GM21360 (cell line): Measurements from ENCODE around the gene WDR55.
A peak's percentile ranks its signal among the peaks of the same experiment; 100 is the strongest.
"Not testable (repeated sequence)": the region's sequence is repeated elsewhere in the genome, so short reads cannot be mapped to it uniquely, and the experiment has no call there.

ENCODE experiments used
- ATAC-seq: cut with Tn5 transposase; IDR thresholded peaks from one replicate; pipeline ENCODE4 v1.9.1; 2021; ENCODE audit warnings: mild to moderate bottlenecking, moderate library complexity; ENCODE audit not compliant: unreplicated experiment

The WDR55 gene

DNA sequence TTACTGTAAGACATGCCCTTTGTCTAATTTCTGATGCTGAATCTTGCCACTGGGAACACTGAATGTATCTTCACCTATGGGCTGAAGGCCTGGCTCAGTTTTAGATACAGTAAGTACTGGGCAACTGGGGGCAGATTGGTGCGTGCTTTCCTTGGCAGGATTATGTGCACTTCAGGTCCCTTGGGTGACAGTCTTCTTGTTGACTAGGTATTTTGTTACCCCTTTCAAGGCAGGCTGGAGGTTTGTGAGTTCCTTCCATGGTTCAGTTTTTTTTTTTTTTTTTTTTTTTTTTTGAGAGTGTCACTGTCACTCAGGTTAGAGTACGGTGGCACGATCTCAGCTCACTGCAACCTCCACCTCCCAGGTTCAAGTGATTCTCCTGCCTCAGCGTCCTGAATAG lies 43.1 kb downstream of the WDR55 start:
- no peak for ATAC-seq

DNA sequence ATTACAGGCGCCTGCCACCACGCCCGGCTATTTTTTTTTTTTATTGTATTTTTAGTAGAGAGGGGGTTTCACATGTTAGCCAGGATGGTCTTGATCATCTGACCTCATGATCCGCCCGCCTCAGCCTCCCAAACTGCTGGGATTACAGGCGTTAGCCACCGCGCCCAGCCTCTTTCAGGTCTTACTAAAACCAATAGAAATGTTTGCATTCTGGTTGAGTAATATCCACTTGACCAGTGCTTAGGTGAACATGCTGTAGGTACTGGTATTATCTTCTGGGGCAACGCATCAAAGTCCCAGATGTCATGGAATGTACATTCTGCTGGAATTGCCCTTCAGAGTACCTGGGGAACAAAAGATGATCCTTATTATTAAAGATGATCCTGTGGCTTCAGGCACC lies 44.1 kb downstream of the WDR55 start:
- not testable (repeated sequence) for ATAC-seq

- ATAC-seq: peak; percentile 85
Observed at GRCh38 chr5:140710899-140711552, 46.3 kb downstream of the WDR55 start.

DNA sequence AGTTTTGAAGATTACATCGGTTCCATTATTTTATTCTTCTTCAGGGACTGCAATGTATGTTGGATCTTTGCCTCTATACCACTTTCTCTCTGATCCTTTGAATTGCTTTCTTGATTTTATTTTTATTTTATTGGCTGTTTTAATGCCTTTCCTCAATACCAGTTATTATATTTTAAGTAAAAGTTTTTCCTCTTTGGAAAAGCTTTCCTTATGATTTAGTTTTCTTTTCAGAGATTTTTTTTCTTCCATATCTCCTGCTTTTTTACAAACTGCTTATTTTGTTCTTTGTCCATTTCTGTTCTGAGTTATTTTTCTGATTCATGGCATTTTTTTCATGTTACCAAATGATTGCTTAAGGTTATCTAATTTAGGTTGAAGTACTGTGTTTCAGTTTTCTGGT lies 47.1 kb downstream of the WDR55 start:
- ATAC-seq: no peak

GRCh38 chr5:140713562-140714094 lies 48.9 kb downstream of the WDR55 start:
- no peak for ATAC-seq

- not testable (repeated sequence) for ATAC-seq
Observed at GRCh38 chr5:140716238-140716637, 51.5 kb downstream of the WDR55 start.

- no peak for ATAC-seq
Observed at GRCh38 chr5:140718266-140718592, 53.5 kb downstream of the WDR55 start.

- not testable (repeated sequence) for ATAC-seq
Observed at GRCh38 chr5:140720738-140721137, 56.0 kb downstream of the WDR55 start.

GRCh38 chr5:140721395-140721794 lies 56.7 kb downstream of the WDR55 start:
- ATAC-seq: not testable (repeated sequence)
